PC-3 (cell line): ENCODE data around the gene ALG8.

Experiments
- EZH2 ChIP-seq: fragments of 300-600 bp; sonication (generic); IDR thresholded peaks from one replicate; pipeline ENCODE4 v1.6.1; 2017; ENCODE audit warnings: antibody characterized with exemption, mild to moderate bottlenecking, low read length; ENCODE audit not compliant: unreplicated experiment
- EZH2phosphoT487 ChIP-seq: fragments of 300-600 bp; sonication (generic); IDR thresholded peaks from 2 replicates; pipeline ENCODE4 v1.6.1; 2018; ENCODE audit warnings: mild to moderate bottlenecking, antibody characterized with exemption, low read length, borderline replicate concordance
- TF ChIP-seq, protein P1 (sequence below): fragments of 300-600 bp; sonication (generic); conservative IDR thresholded peaks from 2 replicates; pipeline ENCODE4 v1.5.1; 2017; ENCODE audit warnings: antibody characterized with exemption, low read depth, mild to moderate bottlenecking, low read length

DNA sequence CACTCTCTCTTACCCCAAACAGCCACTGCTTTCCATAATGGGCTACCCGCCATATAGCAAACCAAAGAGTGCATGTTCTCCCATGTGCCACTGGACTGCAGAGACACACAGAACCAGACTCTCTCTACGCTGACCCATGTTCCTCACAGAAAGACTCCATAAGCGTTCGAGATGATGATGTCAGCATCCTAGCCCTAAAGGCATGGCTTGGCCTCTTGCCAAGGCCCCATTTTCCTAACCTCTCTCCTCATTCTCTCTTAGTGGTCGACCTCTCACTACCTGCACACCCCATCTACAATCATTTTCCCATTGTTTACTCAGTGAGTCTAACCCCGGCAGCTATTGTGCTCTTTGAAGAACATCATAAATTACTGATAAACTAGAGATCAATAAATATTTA is 64.7 kb downstream of the ALG8 start:
- TF ChIP-seq, protein P1, sequence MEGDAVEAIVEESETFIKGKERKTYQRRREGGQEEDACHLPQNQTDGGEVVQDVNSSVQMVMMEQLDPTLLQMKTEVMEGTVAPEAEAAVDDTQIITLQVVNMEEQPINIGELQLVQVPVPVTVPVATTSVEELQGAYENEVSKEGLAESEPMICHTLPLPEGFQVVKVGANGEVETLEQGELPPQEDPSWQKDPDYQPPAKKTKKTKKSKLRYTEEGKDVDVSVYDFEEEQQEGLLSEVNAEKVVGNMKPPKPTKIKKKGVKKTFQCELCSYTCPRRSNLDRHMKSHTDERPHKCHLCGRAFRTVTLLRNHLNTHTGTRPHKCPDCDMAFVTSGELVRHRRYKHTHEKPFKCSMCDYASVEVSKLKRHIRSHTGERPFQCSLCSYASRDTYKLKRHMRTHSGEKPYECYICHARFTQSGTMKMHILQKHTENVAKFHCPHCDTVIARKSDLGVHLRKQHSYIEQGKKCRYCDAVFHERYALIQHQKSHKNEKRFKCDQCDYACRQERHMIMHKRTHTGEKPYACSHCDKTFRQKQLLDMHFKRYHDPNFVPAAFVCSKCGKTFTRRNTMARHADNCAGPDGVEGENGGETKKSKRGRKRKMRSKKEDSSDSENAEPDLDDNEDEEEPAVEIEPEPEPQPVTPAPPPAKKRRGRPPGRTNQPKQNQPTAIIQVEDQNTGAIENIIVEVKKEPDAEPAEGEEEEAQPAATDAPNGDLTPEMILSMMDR: no peak
- no peak for TF ChIP-seq EZH2
- no peak for TF ChIP-seq EZH2phosphoT487
